NCI-H524 (cell line): ENCODE data around the gene CNIH2.
A peak's percentile ranks its signal among the peaks of the same experiment; 100 is the strongest.
"Not testable (repeated sequence)": the region's sequence is repeated elsewhere in the genome, so short reads cannot be mapped to it uniquely, and the experiment has no call there.

ENCODE experiments used
- DNase-seq, 2 experiments: peaks; one replicate each; lab custom pipeline; 2025; lab: John Stamatoyannopoulos, UW

Gene CNIH2

DNA sequence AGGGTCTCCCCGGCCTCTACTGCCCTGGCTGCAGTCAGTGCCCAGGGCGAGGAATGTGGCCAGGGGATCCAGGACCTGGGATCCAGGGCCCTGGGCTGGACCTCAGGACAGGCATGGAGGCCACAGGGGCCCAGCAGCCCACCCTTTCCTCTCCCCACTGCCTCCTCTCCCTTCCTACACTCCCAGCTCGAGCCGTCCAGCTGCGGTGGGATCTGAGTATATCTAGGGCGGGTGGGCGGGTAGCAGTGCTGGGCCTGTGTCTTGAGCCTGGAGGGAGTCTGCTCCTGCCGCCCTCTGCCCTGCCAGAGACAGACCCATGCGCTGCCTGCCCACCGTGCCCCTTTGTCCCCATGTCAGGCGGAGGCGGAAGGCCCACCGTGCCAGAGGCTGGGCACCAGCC lies 1.4 kb upstream of the CNIH2 start:
- not testable (repeated sequence) for DNase-seq

DNA sequence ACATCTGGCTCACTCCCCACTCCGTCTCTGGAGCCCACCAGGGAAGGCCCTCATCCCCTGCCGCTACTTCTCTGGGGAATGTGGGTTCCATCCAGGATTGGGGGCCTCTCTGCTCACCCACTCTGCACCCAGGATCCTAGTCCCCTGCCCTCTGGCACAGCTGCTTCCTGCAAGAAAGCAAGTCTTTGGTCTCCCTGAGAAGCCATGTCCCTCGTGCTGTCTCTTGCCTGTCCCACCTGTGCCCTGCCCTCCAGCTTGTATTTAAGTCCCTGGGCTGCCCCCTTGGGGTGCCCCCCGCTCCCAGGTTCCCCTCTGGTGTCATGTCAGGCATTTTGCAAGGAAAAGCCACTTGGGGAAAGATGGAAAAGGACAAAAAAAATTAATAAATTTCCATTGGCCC lies 911 bp upstream of the CNIH2 start:
- not testable (repeated sequence) for DNase-seq

DNA sequence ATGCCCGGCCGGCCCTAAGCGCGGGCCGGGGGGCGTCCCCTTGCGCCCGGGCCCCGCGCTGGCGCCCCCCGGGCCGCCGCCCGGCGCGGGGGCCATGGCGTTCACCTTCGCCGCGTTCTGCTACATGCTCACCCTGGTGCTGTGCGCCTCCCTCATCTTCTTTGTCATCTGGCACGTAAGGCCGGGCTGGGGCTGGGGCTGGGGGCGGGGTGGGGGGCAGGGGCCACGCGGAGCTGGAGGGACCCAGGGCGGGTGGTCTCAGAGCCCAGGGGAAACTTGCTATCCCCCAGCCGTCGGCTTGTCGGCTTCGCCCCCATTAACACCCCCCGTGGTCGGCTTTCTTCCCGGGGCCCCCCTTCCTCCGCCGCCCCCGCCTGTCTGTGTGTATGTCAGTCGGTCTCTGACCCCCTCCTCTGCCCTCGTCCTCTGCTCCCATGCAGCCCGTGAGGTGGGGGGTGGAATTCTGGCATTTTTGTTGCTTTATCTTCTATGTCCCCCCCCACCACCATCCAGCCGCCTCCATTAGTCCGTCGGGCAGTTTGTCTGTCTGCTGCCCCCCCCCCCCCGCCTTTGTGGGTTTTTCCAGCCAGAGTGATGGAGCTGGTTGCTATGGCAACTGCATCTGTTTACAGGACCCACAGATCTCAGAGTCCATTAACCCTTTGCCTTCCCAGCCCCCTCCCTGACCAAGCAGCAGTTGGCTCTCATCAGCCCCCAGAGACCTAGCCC lies 552 bp downstream of the CNIH2 start:
- DNase-seq, result peak in 1 of 2 experiments; percentile 35

DNA sequence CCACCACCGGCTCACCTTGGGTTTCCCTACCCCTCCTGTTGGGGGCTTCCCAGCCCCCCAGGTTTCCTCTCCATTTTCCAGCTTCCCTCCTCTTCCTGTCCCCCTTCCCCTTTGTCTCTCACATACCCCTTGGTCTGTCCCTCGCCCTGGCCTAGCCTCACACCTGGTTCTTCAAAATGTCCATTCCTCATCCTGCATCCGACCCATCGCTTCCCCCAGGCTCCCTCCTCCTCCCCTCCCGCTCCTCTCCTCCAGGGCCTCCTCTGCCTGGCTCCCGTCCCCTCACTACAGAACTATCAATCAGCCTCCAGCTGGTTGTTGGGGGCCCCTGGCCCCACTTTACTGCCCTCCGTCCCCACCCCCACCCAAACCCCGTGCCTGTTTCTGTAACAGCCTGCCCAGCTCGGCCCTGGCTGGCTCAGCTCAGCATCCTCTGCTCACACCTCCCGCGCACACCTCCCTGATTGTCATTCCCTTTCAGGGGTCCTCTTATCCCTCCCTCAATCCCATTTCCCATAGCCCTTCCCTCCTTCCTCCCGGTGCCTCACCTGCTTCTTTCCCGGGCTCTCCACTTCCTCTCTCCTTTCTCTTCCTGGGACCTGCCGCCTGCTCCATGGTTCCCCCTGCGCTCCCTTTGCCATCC lies 1.2 kb downstream of the CNIH2 start:
- no peak for DNase-seq

DNA sequence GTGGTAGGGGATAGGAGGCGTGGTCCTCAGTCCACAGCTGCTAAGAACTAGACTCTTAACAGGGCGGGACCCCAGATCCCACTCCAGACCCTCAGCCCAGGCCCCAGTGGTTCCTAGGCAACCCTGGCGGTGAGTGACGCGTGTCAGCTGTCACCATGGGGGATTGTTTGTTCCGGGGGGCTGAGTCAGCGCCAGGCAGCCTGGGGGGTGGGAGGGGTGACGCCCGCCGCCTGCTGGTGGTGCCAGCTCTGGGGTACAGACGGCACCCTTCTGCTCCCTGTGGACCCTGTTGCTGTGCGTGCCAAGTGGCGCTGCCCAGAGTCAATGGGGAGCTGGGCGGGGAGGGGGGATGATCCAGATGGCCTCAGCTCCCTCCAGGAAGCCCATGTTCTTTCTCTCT lies 2.5 kb downstream of the CNIH2 start:
- DNase-seq, result peak; percentile 76 to 88

DNA sequence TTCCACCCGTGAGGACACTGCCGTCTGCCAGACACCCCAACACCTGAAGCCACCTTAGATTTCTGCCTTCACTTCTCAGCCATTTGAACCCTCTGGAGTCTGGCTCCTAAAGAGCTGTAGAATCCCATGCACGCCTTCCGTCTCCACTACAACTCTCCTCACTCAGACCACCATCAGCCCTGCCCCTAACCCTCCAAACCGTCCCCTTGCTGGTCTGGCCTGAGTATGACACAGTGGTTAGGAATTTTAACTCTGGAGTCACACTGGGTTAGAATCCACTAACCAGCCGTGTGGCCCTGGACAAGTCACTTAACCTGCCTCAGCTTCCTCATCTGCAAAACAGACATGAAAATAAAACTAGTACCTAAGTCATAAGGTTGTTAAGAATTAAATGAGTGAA lies 3.0 kb downstream of the CNIH2 start:
- no peak for DNase-seq

DNA sequence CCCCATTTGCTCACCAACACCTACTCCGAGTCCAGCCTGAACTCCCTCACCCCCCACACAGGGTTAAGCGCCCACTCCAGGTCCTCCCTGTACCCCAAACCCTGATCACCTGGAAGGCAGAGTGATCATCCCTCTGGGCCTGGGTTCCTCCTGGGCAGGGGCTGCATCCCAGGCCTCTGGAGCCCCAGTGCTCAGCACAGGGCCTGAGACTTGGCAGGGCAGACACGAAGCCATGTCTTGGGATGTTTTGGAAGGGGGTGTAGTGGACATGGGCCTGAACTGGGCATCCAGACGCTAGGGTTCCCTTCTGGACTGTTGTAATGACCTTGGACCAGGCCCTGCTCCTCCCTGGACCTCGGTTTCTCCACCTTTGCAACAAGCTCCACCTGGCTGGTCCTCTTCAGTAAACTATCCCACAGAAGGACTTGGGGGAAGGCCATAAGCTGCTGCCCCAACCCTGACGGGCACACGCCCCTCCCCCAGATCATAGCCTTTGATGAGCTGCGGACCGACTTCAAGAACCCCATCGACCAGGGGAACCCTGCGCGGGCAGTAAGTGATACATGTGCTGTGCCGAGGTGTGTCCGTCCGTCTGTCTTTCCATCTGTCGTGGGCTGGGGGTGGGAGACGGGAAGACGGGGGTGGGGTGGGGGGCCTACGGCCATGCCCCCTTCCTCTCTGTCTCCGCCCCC lies 3.9 kb downstream of the CNIH2 start:
- DNase-seq, result no peak

DNA sequence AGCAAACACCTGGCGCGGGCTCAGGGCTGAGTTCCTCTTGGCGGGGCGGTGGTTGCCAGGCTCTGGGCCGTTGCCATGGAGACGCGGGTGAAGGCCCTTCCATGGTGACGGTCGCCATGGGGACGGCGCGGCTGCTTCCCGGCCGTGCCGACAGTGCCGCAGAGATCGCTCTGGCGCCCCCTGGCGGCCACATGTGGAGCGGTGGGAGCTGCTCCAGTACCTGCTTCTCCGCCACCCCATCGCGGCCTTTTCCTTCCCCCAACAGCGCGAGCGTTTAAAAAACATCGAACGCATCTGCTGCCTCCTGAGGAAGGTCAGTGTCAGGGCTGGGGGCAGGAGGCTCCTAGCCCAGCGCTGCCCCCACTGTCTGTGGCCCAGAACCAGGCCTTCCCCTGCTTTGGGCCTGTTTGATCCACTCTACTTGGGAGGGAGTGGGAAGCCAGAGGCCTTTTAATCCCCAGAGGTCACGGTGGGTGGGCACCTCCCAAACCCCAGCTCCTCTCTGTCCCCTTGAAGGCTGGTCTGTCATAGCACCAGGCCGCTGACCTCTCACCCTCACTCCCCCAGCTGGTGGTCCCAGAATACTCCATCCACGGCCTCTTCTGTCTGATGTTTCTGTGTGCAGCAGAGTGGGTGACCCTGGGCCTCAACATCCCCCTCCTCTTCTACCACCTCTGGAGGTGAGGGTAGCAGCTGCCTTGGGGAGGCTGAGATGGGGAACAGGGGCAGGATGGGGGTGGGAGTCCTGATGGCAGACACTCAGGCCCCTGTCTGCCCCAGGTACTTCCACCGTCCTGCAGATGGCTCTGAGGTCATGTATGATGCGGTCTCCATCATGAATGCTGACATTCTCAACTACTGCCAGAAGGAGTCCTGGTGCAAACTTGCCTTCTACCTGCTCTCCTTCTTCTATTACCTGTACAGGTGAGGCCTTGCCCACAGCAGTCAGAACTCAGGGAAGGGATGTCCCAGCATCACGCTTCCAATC lies 4.8 kb downstream of the CNIH2 start:
- peak; percentile 92 to 97 for DNase-seq

DNA sequence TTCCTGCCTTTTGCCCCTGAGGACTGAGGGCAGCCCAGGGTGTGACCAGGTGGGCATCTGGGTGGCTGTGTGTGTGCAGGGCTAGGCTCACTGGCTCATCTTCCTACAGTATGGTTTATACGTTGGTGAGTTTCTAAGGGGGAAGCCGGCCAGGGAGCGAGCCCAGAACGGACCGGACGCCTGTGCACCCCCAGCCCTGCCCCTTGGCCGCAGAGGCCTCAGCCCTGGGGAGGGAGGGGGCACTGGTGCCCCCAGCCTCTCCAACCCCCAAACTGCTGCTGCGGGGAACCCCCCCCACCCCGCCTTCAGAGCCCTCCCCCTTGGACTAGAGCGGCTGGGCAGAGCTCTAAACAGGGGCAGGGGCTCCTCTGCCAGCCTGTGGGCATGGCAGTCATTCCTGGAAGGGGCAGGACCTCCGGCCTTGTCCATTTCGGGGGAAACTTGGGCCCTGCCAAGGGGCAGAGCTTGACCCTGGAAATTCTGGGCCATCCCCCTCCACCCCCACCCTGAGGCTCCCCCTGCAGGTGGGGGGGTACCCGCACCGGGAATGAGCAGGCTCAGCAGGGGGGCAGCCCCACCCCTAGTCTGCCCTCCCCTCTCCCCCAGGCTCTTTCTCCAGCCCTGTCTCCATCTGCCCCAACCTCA lies 5.6 kb downstream of the CNIH2 start:
- DNase-seq, result no peak

DNA sequence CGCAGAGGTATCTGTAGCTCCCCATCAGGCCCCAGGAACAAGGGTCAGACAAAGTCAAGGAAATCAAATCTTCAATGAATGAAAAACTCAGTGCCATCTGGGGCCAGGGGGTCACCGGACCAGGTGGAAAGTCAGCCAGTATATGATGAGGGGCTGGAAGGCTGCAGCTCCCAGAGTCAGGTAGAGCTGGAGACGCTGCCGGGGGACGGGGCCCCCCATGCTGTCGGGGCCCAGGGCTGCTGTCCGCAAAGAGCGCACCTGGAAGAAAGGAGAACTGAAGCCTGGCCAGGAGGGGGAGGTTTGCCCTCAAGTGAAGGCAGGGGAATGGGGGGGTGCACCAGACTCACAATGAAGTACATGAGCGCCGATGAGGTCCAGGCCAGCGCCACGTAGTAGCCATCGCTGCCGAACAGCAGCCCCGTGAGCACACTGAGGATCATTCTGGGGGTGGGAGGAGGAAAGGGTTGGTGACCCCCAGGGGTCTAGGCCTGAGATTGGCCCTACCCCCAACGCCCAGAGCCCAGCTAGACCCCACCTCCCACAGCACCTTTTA lies 6.6 kb downstream of the CNIH2 start:
- no peak for DNase-seq

DNA sequence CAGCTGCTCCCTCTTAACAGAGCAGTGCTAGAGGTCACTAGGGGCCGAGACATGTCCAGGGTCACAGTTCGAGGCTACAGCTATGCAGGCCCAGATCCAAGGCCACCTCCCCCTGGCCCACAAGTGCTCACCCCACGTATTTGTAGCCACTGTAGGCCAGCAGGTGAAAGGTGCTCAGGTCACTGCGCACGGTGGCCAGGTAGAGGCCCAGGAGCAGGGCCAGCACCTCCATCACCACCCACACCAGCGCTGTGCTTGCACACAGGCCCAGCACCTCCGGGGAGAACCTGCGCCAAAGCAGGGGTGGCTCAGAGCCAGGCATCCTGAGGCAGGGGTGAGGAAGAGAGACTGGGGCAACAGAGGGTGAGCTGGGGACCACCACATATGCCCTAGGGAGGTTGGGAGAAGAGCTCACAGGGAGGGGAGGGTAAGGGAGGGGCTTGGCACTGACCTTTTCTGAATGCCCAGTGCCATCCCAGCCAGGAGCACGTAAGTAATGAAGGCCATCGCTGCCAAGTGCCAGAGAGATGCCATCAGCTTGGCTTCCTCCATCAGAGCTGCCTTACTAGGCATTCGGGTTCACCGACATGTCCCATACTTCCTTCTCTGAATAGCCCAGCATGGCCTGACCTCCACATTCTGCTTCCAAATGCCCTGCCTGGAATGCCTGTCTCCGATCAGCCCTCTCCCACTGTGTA lies 7.4 kb downstream of the CNIH2 start:
- no peak for DNase-seq

DNA sequence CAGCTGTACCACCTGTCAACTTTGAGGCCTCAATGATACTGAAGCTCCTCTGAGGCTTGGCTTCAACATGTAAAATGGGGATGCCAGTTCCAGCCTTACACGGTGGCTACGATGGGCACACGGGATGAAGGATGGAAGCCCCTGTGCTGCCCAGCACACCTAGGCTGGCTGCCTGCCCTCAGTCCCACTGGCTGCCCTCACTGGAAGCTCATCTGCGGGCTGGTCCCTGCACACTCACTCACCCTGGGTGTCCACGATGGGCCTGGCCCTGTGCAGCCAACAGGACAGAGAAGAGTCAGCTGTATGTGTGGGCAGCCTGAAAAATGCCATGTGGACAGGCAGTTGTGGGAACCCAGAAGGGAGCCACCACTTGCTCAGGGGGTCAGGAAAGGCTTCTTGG lies 8.7 kb downstream of the CNIH2 start:
- DNase-seq, result no peak

DNA sequence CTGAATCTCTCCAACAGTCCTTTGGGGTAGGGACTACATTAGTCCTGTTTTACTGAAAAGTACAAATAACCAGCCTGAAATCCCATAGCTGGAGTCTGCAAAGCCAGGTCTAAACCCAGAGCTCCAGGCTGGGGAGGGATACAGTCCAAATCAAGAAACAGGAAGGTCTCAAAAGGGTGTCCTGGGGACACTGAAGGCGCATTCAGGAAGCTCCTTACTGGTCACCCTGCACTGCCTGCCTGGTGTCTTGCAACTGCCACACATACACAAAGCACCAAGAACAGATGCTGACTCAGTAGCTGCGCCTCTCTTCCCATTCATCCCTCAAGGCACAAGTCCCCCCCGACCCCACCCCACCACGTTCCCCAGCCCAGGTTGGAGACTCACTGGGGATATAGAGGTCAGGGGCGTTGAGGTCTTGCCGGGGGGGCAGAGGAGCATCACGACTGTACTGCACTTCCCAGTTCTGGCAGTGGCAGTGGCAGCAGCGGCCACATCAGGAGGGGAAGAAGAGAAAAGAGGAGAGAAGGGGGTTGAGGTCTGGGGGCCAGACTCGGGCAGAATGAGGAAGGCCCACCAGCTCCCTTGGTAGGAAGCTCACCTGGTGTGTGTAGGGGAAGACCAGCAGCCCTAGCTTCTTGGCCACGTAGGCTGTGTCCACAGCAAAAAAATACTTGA lies 9.4 kb downstream of the CNIH2 start:
- no peak for DNase-seq

DNA sequence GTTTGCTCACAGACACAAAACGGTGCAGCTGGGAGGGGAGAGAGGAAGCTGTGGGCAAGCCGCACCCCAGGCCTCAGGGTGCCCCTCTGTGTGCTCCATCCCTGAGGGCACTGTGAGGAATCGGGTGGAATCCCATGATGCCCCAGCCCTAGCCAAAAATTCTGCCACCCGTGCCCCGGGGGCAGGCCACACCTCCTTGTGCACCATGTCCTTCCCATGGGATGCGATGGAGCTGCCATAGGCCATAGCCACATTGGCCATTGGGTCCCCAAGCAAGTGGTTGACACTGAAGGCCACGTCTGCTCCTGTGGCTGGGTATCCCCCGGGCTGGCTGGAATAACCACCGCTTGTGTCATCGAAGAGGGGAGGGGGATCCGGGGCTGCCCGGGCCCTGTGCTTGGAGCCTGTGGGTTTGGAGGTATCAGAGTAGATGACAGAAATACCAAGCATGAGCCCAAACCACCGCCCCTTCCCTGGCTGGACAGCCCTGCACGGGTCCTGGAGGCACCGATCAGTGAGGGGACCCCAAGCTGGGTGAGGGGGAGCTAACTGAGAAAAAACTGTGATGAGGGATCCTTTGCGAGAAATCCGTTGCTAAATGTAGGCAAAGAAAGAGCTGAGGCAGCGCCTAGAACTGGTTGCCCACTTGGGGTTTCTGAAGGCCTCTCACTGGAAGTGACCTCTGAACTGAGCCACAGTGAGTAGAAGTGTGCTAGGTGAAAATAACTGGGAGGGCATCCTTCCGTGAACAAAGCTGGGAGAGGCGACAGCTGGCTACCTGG lies 10.1 kb downstream of the CNIH2 start:
- DNase-seq, result no peak

DNA sequence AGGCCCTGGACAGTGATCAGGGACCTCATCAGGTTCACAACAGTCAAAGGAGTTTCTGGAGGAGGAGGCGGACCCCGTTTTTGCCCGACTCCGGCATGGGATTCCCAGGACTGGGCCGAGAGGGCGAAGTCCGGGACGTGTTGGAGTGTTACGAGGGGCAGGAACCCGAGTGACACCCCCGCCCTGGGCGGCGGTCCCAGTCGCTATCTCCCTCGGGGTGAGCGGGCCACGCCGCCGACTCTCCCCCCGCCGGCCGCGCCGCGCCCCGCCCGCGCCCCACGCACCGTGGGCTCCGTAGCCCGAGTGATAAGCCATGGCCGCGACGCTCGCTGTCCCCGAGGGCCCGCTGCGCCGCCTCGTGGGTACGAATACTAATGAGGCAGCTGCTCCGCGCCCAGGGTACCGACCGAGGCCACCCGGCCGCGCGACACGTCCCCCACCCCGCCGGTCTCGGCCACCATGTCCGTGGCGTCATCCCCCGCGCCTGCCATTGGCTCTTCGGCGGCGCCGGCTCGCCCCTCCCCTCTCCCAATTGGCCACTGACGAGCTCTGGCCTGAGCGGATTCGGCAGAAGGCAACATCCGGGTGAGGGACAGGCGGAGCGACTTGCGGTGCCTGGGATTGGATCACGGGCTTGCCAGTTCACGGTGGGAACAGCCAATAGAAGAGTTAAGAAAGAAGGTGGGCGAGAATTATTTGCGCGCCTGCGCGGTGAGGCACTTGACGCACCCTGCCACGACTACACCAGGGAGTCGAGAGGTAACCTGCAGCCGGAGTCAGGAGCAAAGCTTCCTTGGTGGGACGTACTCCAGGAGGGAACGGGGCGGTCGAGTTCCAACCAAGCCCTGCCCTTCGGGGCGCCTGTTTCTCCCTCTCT lies 10.9 kb downstream of the CNIH2 start, which contains the start of gene YIF1A:
TSS of gene YIF1A (minus strand) at position 473 of the 877 bp plus-strand sequence. CDS start at position 315, 158 bp downstream.
- peak; percentile 98 to 99 for DNase-seq

DNA sequence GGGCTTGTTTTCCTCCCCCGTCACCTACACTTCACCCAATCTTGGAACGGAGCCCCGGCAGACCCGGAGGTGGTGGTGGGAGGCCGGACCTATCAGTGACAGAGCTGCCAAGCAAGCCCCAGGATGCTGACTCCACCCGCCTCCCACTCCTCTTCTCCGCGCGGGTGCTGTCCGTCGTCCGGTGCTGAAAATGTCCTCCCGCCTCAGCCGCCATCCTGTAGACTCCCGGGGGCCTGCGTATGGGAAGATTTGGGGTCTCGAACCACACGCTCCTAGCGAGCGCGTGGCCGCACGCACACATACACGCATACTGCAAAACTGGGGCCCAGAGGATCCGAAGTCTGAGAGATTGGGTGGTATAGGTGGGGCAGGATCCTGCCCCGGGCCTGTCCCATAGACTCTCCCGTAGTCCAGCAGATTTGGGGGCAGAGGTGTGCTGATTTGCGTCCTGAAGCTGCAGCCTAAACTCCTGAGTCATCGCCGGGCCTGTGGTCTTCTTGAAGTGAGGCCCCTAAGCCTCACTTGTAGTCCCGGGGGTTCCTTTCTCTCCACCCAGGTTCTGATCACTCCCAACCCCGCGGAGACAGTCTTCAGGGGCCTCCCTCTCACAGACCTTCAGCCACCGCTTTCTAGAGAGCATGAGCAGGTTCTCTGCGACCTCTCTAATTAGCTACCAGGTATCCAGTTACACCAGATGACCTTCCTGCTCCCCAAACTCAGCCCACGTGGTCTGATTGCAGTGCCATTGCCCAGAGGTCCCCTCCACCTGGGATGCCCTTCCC lies 11.8 kb downstream of the CNIH2 start:
- no peak for DNase-seq

DNA sequence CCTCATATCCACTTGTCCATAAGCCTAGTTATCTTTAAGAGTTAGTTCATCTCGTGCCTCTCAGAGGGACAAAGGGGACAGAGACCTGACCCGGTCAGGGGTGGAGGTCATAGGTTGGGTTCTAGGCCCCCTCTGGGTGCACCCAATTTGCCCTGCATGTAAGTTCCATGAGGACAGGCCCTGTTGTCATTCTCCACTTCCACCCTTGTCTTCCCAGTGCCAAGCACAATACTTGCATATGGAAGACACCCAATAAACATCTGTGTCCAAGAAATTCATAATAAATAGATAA lies 12.3 kb downstream of the CNIH2 start:
- no peak for DNase-seq
